HL-60 (cell line): ENCODE results near the gene SLC49A4.

Experiments
- DNase-seq, 2 experiments: peaks; one replicate each; pipeline ENCODE4 v3.0.0-alpha.2; 2010 to 2020; ENCODE audit warnings: low read depth in 1 of 2, low spot score in 1 of 2
- H3K27ac ChIP-seq: fragments of 250-450 bp; sonication (Bioruptor Pico); replicated peaks from 2 replicates; pipeline ENCODE4 v1.5.1; 2020; ENCODE audit warnings: mild to moderate bottlenecking, moderate library complexity
- H3K27me3 ChIP-seq: fragments of 250-450 bp; sonication (Bioruptor Pico); 2 replicates; pipeline ENCODE4 v1.5.1; 2021; ENCODE audit warnings: mild to moderate bottlenecking, moderate library complexity; ENCODE audit not compliant: insufficient read depth, poor library complexity, severe bottlenecking
- H3K4me3 ChIP-seq: replicated peaks from 2 replicates; pipeline ENCODE4 v1.5.1; 2011; ENCODE audit warnings: mild to moderate bottlenecking, control low read depth, low read length; ENCODE audit not compliant: insufficient read depth
- GABPA ChIP-seq: IDR thresholded peaks from 2 replicates; pipeline ENCODE4 v1.6.1; 2012; ENCODE audit warnings: low read depth
- POLR2AphosphoS5 ChIP-seq: IDR thresholded peaks from 2 replicates; pipeline ENCODE4 v1.6.1; 2012; ENCODE audit warnings: low read depth
- SPI1 ChIP-seq: IDR thresholded peaks from 2 replicates; pipeline ENCODE4 v1.6.1; 2012; ENCODE audit warnings: low read depth, mild to moderate bottlenecking, borderline replicate concordance
- TF ChIP-seq, protein P1 (sequence below): IDR thresholded peaks from 2 replicates; pipeline ENCODE4 v1.6.1; 2012; ENCODE audit warnings: low read depth; ENCODE audit not compliant: insufficient replicate concordance
- TF ChIP-seq, protein P2 (sequence below): IDR thresholded peaks from one replicate; pipeline ENCODE4 v1.5.1; 2011; ENCODE audit warnings: low read length, control low read depth, inconsistent platforms; ENCODE audit not compliant: insufficient read depth

The SLC49A4 gene

DNA sequence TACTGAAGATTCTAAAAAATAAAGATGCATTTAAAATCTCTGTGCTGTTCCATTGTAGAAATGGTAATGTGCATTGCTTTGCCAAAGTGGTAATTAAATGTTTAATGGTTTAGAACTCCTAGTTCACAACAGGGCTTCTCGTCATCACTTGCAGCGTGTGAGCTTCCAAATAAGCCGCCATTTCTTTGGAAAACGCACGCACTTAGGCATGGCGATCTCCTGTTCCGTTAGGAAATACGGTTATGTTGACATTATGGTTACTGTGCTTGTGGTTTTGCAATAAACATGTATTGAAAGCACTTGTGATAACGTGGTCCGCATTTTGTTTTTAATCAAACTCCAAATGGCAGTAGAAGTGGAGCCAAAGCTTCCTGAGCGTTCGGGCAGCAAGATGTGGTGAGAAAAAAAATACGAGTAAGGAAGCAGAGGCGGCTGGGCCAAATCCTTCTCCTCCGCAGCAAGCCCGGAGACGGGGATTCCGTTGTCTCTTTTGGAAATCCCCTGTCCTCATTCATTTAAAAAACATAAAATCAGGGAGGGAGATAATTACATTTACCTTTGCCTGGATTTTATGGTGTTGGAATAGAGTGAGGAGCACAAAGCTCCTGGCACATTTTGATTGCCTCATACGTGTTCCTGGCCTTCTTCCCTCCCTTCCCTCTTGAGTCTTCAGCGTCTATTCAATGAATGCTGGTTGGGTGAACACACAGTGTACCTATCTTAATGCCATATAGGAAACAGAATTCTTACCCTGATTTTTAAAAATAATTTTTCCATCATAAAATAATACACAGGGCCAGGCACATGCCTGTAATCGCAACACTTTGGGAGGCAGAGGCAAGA is 97.5 kb downstream of the SLC49A4 start:
- TF ChIP-seq SPI1: no peak
- TF ChIP-seq POLR2AphosphoS5: no peak
- TF ChIP-seq GABPA: no peak
- TF ChIP-seq, protein P1, sequence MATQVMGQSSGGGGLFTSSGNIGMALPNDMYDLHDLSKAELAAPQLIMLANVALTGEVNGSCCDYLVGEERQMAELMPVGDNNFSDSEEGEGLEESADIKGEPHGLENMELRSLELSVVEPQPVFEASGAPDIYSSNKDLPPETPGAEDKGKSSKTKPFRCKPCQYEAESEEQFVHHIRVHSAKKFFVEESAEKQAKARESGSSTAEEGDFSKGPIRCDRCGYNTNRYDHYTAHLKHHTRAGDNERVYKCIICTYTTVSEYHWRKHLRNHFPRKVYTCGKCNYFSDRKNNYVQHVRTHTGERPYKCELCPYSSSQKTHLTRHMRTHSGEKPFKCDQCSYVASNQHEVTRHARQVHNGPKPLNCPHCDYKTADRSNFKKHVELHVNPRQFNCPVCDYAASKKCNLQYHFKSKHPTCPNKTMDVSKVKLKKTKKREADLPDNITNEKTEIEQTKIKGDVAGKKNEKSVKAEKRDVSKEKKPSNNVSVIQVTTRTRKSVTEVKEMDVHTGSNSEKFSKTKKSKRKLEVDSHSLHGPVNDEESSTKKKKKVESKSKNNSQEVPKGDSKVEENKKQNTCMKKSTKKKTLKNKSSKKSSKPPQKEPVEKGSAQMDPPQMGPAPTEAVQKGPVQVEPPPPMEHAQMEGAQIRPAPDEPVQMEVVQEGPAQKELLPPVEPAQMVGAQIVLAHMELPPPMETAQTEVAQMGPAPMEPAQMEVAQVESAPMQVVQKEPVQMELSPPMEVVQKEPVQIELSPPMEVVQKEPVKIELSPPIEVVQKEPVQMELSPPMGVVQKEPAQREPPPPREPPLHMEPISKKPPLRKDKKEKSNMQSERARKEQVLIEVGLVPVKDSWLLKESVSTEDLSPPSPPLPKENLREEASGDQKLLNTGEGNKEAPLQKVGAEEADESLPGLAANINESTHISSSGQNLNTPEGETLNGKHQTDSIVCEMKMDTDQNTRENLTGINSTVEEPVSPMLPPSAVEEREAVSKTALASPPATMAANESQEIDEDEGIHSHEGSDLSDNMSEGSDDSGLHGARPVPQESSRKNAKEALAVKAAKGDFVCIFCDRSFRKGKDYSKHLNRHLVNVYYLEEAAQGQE: no peak
- TF ChIP-seq, protein P2, sequence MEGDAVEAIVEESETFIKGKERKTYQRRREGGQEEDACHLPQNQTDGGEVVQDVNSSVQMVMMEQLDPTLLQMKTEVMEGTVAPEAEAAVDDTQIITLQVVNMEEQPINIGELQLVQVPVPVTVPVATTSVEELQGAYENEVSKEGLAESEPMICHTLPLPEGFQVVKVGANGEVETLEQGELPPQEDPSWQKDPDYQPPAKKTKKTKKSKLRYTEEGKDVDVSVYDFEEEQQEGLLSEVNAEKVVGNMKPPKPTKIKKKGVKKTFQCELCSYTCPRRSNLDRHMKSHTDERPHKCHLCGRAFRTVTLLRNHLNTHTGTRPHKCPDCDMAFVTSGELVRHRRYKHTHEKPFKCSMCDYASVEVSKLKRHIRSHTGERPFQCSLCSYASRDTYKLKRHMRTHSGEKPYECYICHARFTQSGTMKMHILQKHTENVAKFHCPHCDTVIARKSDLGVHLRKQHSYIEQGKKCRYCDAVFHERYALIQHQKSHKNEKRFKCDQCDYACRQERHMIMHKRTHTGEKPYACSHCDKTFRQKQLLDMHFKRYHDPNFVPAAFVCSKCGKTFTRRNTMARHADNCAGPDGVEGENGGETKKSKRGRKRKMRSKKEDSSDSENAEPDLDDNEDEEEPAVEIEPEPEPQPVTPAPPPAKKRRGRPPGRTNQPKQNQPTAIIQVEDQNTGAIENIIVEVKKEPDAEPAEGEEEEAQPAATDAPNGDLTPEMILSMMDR: no peak
- no peak overlapping the region for H3K27ac ChIP-seq
- DNase-seq: no peak
- no peak overlapping the region for H3K4me3 ChIP-seq
- H3K27me3 ChIP-seq: no peaks in the 10 kb centered on the region

DNA sequence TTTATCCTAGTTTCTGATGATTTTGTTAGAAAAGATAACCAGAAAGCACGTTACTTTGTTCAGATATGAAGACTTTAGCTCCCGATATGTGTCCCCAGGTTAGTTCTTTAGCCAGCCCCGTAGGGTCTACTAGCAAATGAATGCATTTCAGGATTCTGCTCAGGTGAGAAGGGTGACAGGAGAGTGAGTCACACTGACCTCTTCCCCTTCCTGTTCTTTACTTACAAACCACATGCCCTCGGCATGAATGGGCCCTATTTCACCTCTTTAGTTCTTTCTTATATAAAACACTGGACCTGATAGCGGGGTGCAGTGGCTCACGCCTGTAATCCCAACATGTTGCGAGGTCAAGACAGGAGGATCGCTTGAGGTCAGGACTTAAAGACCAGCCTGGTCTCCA is 98.4 kb downstream of the SLC49A4 start:
- H3K4me3 ChIP-seq: no peak overlapping the region
- H3K27ac ChIP-seq: no peak overlapping the region
- TF ChIP-seq SPI1 (no peak), GABPA (no peak), POLR2AphosphoS5 (no peak)
- no peak for DNase-seq
- no peaks in the 10 kb centered on the region for H3K27me3 ChIP-seq

DNA sequence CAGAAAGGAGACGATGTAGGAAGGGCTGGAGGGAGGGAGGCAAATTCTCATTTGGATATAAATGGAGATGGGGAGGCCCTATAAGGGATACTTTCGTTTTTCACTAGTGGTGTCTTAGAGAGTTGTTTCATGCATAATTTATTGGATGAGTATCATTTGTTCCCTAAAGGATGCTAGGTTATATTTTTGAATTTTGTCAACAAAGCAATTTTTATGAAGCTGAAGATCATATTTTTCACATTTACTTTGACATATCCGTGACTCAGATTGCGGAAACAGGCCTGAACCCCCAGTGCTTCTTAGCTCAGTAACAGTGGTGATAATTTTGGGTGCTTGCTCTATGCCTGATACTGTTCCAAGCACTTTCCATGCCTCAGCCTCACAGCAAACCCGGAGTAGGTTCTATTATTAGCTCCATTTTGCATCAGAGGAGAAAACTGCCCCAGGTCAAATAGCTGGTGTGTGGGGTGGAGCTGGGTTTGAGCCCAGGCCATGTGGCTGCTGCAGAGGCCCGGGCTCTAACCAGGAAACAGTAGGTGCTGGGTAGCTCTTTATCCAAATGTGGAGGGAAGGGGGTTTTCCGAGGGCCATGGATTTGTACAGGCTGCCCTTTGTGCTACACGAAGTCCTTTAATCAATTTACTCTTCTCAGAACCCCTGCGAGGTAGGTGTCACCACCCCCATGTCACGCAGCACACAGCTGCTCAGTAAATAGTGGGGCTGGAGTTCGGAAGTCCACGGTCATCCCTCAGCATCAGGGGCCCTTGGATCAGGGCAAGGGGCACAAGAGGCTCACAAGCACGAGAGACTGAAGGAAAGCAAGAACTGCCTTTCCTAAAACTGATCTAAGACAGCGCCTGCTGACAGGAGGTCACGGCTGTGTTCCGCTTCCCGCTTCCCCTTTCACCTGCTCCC is 99.1 kb downstream of the SLC49A4 start:
- TF ChIP-seq GABPA (no peak), POLR2AphosphoS5 (no peak), SPI1 (no peak)
- TF ChIP-seq, protein P2: no peak
- TF ChIP-seq, protein P1: no peak
- DNase-seq: no peak

DNA sequence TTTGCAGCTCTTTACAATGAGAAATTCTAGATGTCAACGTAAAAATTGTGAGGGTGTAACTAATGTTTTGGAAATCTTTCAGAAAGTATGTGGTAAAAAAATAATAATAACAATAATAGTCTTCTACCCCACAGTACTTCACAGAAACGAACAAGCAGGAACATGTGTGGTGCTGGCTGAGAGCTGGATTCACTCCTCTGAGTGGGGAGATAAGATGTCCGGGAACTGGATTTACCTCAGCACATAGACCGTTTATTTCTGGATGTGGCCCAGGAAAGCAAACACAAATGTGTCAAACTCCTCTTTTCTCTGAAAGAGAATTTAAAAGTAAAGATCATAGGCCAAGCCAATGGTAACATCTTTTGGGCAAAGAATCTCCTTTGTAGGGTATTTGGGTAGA is 103.4 kb downstream of the SLC49A4 start:
- Histone ChIP-seq H3K27ac (no peak overlapping the region), H3K4me3 (no peak overlapping the region), H3K27me3 (no peaks in the 10 kb centered on the region)
- DNase-seq: no peak
- TF ChIP-seq, protein P2: no peak
- TF ChIP-seq, protein P1: no peak
- TF ChIP-seq GABPA: no peak

More for the DNA sequence above, 99.1 kb downstream of the SLC49A4 start:
- Histone ChIP-seq H3K27me3 (no peaks in the 10 kb centered on the region), H3K4me3 (no peak overlapping the region), H3K27ac (no peak overlapping the region)
